Measurements from ENCODE around the gene CTSF. TPM values are rescaled to one million over a fixed set of nuclear protein-coding genes. Genes with fewer than 3 reads are reported as not detected.
"Not testable (repeated sequence)": the region's sequence is repeated elsewhere in the genome, so short reads cannot be mapped to it uniquely, and the experiment has no call there.

The CTSF gene
- total RNA-seq, 2 donors from 2014 or later, result 10.5 to 13.4 TPM

DNA sequence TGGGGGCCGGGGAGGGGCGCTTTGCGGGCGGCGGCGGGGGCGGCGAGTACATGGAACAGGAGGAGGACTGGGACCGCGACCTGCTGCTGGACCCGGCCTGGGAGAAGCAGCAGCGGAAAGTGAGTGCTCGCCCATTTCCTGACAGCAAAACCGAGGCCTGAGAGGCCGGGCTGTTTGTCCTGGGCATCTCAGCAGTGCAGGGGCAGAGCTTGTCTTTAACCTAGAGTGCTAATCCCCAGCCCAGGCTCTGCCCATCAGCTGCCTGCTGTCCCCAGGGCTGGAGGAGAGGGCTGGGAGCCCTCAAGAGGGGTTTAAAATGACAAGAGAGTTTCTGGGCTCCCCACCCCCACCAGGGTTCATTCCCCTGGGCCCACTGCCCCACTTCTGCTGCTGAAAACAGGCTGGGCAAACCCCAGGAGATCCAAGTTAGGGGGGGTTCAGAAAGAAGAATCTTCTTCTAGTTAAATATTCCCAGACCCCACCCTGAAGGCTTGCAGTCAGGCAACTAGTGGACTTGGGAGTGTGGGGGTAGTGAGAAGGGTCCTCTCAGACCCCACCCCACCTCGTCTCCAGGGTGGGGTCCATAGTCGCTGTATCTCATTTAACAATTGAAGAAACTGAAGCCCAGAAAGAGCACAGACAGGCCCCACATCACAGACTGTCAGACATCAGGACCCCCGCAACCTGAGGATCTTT, 21.3 kb downstream of the CTSF start:
- H3K27me3 Mint-ChIP-seq, result peaks cover 6% of the 10 kb centered on the region
- no peaks in the 10 kb centered on the region for H3K9me3 ChIP-seq (ENCODE audit: control insufficient read depth, low read length, poor library complexity, severe bottlenecking)
- peak overlapping the region; percentile 88 for H3K27ac Mint-ChIP-seq
- peak overlapping the region; percentile 93 for H3K4me3 Mint-ChIP-seq
- no peak for DNase-seq
- peaks cover 8% of the 10 kb centered on the region for H3K36me3 Mint-ChIP-seq (ENCODE audit: low read depth)
- peaks cover 32% of the 10 kb centered on the region for H3K4me1 Mint-ChIP-seq
- no peak for ATAC-seq

GRCh38 chr11:66546368-66546965, 21.9 kb downstream of the CTSF start, which contains the start of gene ACTN3:
ACTN3 (plus strand) TSS chr11:66546903; CDS start chr11:66546938, 35 bp downstream.
- DNase-seq (peak in 1 of 3 donors; percentile 14), ATAC-seq (no peak)
- H3K27me3 Mint-ChIP-seq, result peaks cover 6% of the 10 kb centered on the region
- H3K27ac Mint-ChIP-seq, result peak within 1 kb of the TSS; percentile 95
- H3K36me3 Mint-ChIP-seq (ENCODE audit: low read depth), result peaks cover 12% of the 10 kb centered on the region
- no peaks in the 10 kb centered on the region for H3K9me3 ChIP-seq (ENCODE audit: control insufficient read depth, low read length, poor library complexity, severe bottlenecking)
- H3K4me1 Mint-ChIP-seq, result peaks cover 38% of the 10 kb centered on the region
- peak within 1 kb of the TSS; percentile 93 for H3K4me3 Mint-ChIP-seq

GRCh38 chr11:66545701-66546367, 22.6 kb downstream of the CTSF start, which contains the start of gene ZDHHC24:
ZDHHC24 (minus strand) TSS chr11:66546048; CDS start chr11:66546003, 45 bp downstream.
- Mint-ChIP-seq H3K4me3 (peak within 1 kb of the TSS; percentile 93), H3K4me1 (peaks cover 38% of the 10 kb centered on the region), H3K27ac (peak within 1 kb of the TSS; percentile 95), H3K27me3 (peaks cover 6% of the 10 kb centered on the region), H3K36me3 (ENCODE audit: low read depth) (peaks cover 14% of the 10 kb centered on the region)
- peak; percentile 75 to 84 (median 81) for DNase-seq
- no peaks in the 10 kb centered on the region for H3K9me3 ChIP-seq (ENCODE audit: control insufficient read depth, low read length, poor library complexity, severe bottlenecking)
- ATAC-seq, result peak; percentile 86

- not testable (repeated sequence) for DNase-seq; H3K27me3 Mint-ChIP-seq; ATAC-seq; H3K9me3 ChIP-seq (ENCODE audit: control insufficient read depth, low read length, poor library complexity, severe bottlenecking)
- Mint-ChIP-seq H3K4me3 (peak overlapping the region; percentile 93), H3K27ac (peak overlapping the region; percentile 95), H3K4me1 (peaks cover 38% of the 10 kb centered on the region), H3K36me3 (ENCODE audit: low read depth) (peaks cover 14% of the 10 kb centered on the region)
Measured at GRCh38 chr11:66544952-66545351, 23.5 kb downstream of the CTSF start.

- ATAC-seq, result peak; percentile 73
- peak overlapping the region; percentile 94 for H3K4me3 Mint-ChIP-seq
- peak overlapping the region; percentile 95 for H3K27ac Mint-ChIP-seq
- no peaks in the 10 kb centered on the region for H3K27me3 Mint-ChIP-seq
- H3K9me3 ChIP-seq (ENCODE audit: control insufficient read depth, low read length, poor library complexity, severe bottlenecking), result no peaks in the 10 kb centered on the region
- H3K4me1 Mint-ChIP-seq, result peaks cover 33% of the 10 kb centered on the region
- DNase-seq, result peak; percentile 43 to 50 (median 47)
- peaks cover 14% of the 10 kb centered on the region for H3K36me3 Mint-ChIP-seq (ENCODE audit: low read depth)
Measured at GRCh38 chr11:66543263-66544107, 24.9 kb downstream of the CTSF start.

GRCh38 chr11:66542362-66542761, 26.0 kb downstream of the CTSF start:
- Mint-ChIP-seq H3K27ac (peak overlapping the region; percentile 95), H3K4me3 (peak overlapping the region; percentile 56), H3K36me3 (ENCODE audit: low read depth) (peaks cover 14% of the 10 kb centered on the region), H3K27me3 (no peaks in the 10 kb centered on the region), H3K4me1 (peaks cover 35% of the 10 kb centered on the region)
- no peak for ATAC-seq
- no peaks in the 10 kb centered on the region for H3K9me3 ChIP-seq (ENCODE audit: control insufficient read depth, low read length, poor library complexity, severe bottlenecking)
- no peak for DNase-seq

GRCh38 chr11:66541892-66542291, 26.5 kb downstream of the CTSF start:
- no peaks in the 10 kb centered on the region for H3K9me3 ChIP-seq (ENCODE audit: control insufficient read depth, low read length, poor library complexity, severe bottlenecking)
- H3K4me3 Mint-ChIP-seq, result no peak overlapping the region
- H3K4me1 Mint-ChIP-seq, result peaks cover 35% of the 10 kb centered on the region
- H3K36me3 Mint-ChIP-seq (ENCODE audit: low read depth), result peaks cover 14% of the 10 kb centered on the region
- H3K27ac Mint-ChIP-seq, result peak overlapping the region; percentile 95
- ATAC-seq (no peak), DNase-seq (no peak)
- H3K27me3 Mint-ChIP-seq, result no peaks in the 10 kb centered on the region

DNA sequence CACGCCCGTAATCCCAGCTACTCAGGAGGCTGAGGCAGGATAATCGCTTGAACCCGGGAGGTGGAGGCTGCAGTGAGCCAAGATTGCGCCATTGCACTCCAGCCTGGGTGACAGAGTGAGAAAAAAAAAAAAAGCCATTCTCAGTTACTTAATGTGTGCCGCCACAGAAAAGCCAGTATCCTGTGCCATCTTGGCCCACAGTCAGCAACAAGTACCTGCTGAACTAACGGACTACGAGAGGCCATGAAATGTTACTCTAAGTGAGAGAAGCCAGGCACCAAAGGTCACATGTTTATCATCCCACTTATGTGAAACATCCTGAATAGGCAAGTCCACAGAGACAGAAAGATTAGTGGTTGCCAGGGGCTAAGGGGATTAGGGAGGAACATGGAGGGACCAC, 27.8 kb downstream of the CTSF start:
- not testable (repeated sequence) for ATAC-seq; H3K4me3 Mint-ChIP-seq; H3K27me3 Mint-ChIP-seq; H3K9me3 ChIP-seq (ENCODE audit: control insufficient read depth, low read length, poor library complexity, severe bottlenecking); H3K27ac Mint-ChIP-seq; DNase-seq
- Mint-ChIP-seq H3K36me3 (ENCODE audit: low read depth) (peaks cover 14% of the 10 kb centered on the region), H3K4me1 (peaks cover 32% of the 10 kb centered on the region)

- H3K4me1 Mint-ChIP-seq, result peaks cover 28% of the 10 kb centered on the region
- no peaks in the 10 kb centered on the region for H3K27me3 Mint-ChIP-seq
- no peak overlapping the region for H3K4me3 Mint-ChIP-seq
- no peaks in the 10 kb centered on the region for H3K9me3 ChIP-seq (ENCODE audit: control insufficient read depth, low read length, poor library complexity, severe bottlenecking)
- DNase-seq (no peak), ATAC-seq (no peak)
- peaks cover 14% of the 10 kb centered on the region for H3K36me3 Mint-ChIP-seq (ENCODE audit: low read depth)
- H3K27ac Mint-ChIP-seq, result no peak overlapping the region
Measured at GRCh38 chr11:66539870-66540213, 28.6 kb downstream of the CTSF start.

GRCh38 chr11:66539170-66539869, 29.1 kb downstream of the CTSF start:
- no peak for DNase-seq
- no peaks in the 10 kb centered on the region for H3K9me3 ChIP-seq (ENCODE audit: control insufficient read depth, low read length, poor library complexity, severe bottlenecking)
- Mint-ChIP-seq H3K4me1 (peaks cover 27% of the 10 kb centered on the region), H3K36me3 (ENCODE audit: low read depth) (peaks cover 14% of the 10 kb centered on the region), H3K4me3 (no peak overlapping the region), H3K27ac (no peak overlapping the region), H3K27me3 (no peaks in the 10 kb centered on the region)
- ATAC-seq, result no peak

DNA sequence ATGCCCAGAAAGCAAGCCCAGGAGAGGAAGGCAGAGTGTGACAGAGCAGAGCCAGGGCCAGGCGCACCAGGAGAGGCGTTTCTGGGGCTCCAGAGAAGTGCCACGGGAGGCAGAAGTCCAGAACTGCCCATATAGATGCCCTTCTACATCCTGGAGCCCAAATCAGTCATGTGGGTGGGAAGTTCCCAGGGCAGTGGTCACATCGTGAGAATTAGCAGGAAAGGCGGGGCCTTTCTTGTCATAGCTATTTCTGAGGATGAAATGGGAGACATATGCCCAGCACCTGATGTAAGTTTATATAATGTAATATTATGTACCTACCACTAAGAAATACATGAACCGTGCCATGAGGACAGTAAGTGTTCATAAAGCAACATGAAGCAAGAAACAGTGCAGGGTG, 35.6 kb downstream of the CTSF start:
- no peaks in the 10 kb centered on the region for H3K9me3 ChIP-seq (ENCODE audit: control insufficient read depth, low read length, poor library complexity, severe bottlenecking)
- Mint-ChIP-seq H3K27me3 (no peaks in the 10 kb centered on the region), H3K27ac (peak overlapping the region; percentile 79), H3K36me3 (ENCODE audit: low read depth) (peaks cover 3% of the 10 kb centered on the region), H3K4me3 (no peak overlapping the region), H3K4me1 (peaks cover 11% of the 10 kb centered on the region)
- DNase-seq (no peak), ATAC-seq (no peak)

- Mint-ChIP-seq H3K27ac (no peak overlapping the region), H3K27me3 (no peaks in the 10 kb centered on the region), H3K4me1 (peaks cover 9% of the 10 kb centered on the region), H3K36me3 (ENCODE audit: low read depth) (peaks cover 3% of the 10 kb centered on the region), H3K4me3 (no peak overlapping the region)
- DNase-seq (no peak), ATAC-seq (no peak)
- H3K9me3 ChIP-seq (ENCODE audit: control insufficient read depth, low read length, poor library complexity, severe bottlenecking), result no peaks in the 10 kb centered on the region
Measured at GRCh38 chr11:66531841-66532240, 36.6 kb downstream of the CTSF start.
